Sigmoid colon (tissue), 4 donors: ENCODE results near the gene MERTK.

Source experiments
- CTCF ChIP-seq, 4 experiments: fragments of 450-650 bp in 3 of 4; fragments of 200-600 bp in 1 of 4; IDR thresholded peaks; one replicate each; pipeline ENCODE4 v1.5.1; 2016 to 2019; ENCODE audit warnings: antibody characterized with exemption in 4 of 4, mild to moderate bottlenecking in 3 of 4, moderate library complexity in 2 of 4
- EP300 ChIP-seq, 4 donors: sonication (generic); formaldehyde crosslinking; IDR thresholded peaks; one replicate each; pipeline ENCODE4 v1.6.1; 2017; ENCODE audit warnings: antibody characterized with exemption in 4 of 4
- POLR2A ChIP-seq, 2 donors: fragments of 450-650 bp; IDR thresholded peaks; one replicate each; pipeline ENCODE4 v1.6.1; 2016; ENCODE audit warnings: antibody characterized with exemption in 2 of 2, mild to moderate bottlenecking in 2 of 2, moderate library complexity in 2 of 2
- POLR2AphosphoS5 ChIP-seq, 4 donors: sonication (generic); formaldehyde crosslinking; IDR thresholded peaks; one replicate each; pipeline ENCODE4 v1.6.1; 2017; ENCODE audit warnings: antibody characterized with exemption in 4 of 4

GRCh38 chr2:111965062-111965461 is 66.7 kb downstream of the MERTK start:
- no peak for TF ChIP-seq POLR2A (IDR thresholded peaks at IDR 0.05)
- TF ChIP-seq CTCF (IDR thresholded peaks at IDR 0.05): no peak
- no peak for TF ChIP-seq EP300 (IDR thresholded peaks at IDR 0.05)
- no peak for TF ChIP-seq POLR2AphosphoS5 (IDR thresholded peaks at IDR 0.05)
